CD4-positive, alpha-beta T cell treated with Interleukin-1 beta for 1 hour (primary cell): ENCODE results near the gene RGN.
A peak's percentile ranks its signal among the peaks of the same experiment; 100 is the strongest.
"Not testable (repeated sequence)": the region's sequence is repeated elsewhere in the genome, so short reads cannot be mapped to it uniquely, and the experiment has no call there.

Experiments
- DNase-seq, 2 donors: peaks; one replicate each; pipeline ENCODE4 v3.0.0-alpha.2; 2020 to 2022

The RGN gene

GRCh38 chrX:47078129-47079043 lies at the start of gene RGN:
TSS of gene RGN (plus strand) at chrX:47078443. CDS start at chrX:47081145, 2,702 bp downstream.
- DNase-seq, result no peak

- DNase-seq, result peak in 1 of 2 donors; percentile 39
These were observed 47.9 kb upstream of the RGN start for GRCh38 chrX:47030339-47030738.

- no peak for DNase-seq
These were observed 30.3 kb upstream of the RGN start for GRCh38 chrX:47047989-47048388.

- DNase-seq, result no peak
These were observed 18.9 kb upstream of the RGN start for GRCh38 chrX:47059142-47059874.

- DNase-seq, result no peak
These were observed 17.5 kb upstream of the RGN start for GRCh38 chrX:47060708-47061107.

- DNase-seq, result no peak
These were observed 16.9 kb upstream of the RGN start for GRCh38 chrX:47061238-47061919.

- no peak for DNase-seq
These were observed 15.1 kb upstream of the RGN start for GRCh38 chrX:47063179-47063578.

GRCh38 chrX:47068214-47068613 lies 10.0 kb upstream of the RGN start:
- DNase-seq, result no peak

- DNase-seq, result no peak
These were observed 9.5 kb upstream of the RGN start for GRCh38 chrX:47068720-47069119.

GRCh38 chrX:47080215-47080914 lies 2.1 kb downstream of the RGN start:
- DNase-seq, result no peak

GRCh38 chrX:47080915-47081236 lies 2.6 kb downstream of the RGN start:
- no peak for DNase-seq

GRCh38 chrX:47091149-47091775 lies 13.0 kb downstream of the RGN start:
- DNase-seq, result no peak

- peak in 1 of 2 donors; percentile 17 for DNase-seq
These were observed 15.0 kb downstream of the RGN start for GRCh38 chrX:47093248-47093647.

- DNase-seq, result no peak
These were observed 15.6 kb downstream of the RGN start for GRCh38 chrX:47093860-47094259.

- no peak for DNase-seq
These were observed 18.8 kb downstream of the RGN start for GRCh38 chrX:47097018-47097417.

- no peak for DNase-seq
These were observed 20.3 kb downstream of the RGN start for GRCh38 chrX:47098338-47099094.

- DNase-seq, result no peak
These were observed 23.0 kb downstream of the RGN start for GRCh38 chrX:47101206-47101605.

GRCh38 chrX:47110936-47111615 lies 32.8 kb downstream of the RGN start:
- DNase-seq, result not testable (repeated sequence)

GRCh38 chrX:47112316-47112954 lies 34.2 kb downstream of the RGN start:
- no peak for DNase-seq

- DNase-seq, result not testable (repeated sequence)
These were observed 38.4 kb downstream of the RGN start for GRCh38 chrX:47116551-47117110.
